Glutamatergic neuron (in vitro differentiated cells): ENCODE measurements around the gene MR1. TPM values are rescaled to one million over a fixed set of nuclear protein-coding genes. Genes with fewer than 3 reads are reported as not detected.

Experiments
- DNase-seq: peaks from one replicate; pipeline ENCODE4 v3.0.0; 2022
- H3K27ac Mint-ChIP-seq: one replicate; pipeline ENCODE4 v1.8.0; 2020; ENCODE audit warnings: mild to moderate bottlenecking, mixed read lengths, inconsistent platforms; ENCODE audit not compliant: unreplicated experiment
- H3K27me3 Mint-ChIP-seq: one replicate; pipeline ENCODE4 v1.8.0; 2020; ENCODE audit warnings: mild to moderate bottlenecking, moderate library complexity, mixed read lengths, inconsistent platforms; ENCODE audit not compliant: unreplicated experiment
- H3K36me3 Mint-ChIP-seq: one replicate; pipeline ENCODE4 v1.8.0; 2020; ENCODE audit warnings: mild to moderate bottlenecking, mixed read lengths, inconsistent platforms; ENCODE audit not compliant: unreplicated experiment
- H3K4me1 Mint-ChIP-seq: one replicate; pipeline ENCODE4 v1.8.0; 2020; ENCODE audit warnings: mild to moderate bottlenecking, low read depth, mixed read lengths, inconsistent platforms; ENCODE audit not compliant: unreplicated experiment
- H3K4me3 Mint-ChIP-seq: one replicate; pipeline ENCODE4 v1.8.0; 2020; ENCODE audit warnings: mild to moderate bottlenecking, mixed read lengths, inconsistent platforms; ENCODE audit not compliant: unreplicated experiment
- H3K9me3 Mint-ChIP-seq: one replicate; pipeline ENCODE4 v1.8.0; 2020; ENCODE audit warnings: mild to moderate bottlenecking, moderate library complexity, mixed read lengths, inconsistent platforms; ENCODE audit not compliant: unreplicated experiment
- total RNA-seq: library from RNA; stranded (reverse); fragmentation: NEBNext Ultra II Directional; extraction: Animal tissue kit (Norgen Biotek cat#: 25700); gene quantifications from one replicate; pipeline ENCODE4 v1.2.1, GENCODE V29; 2021; ENCODE audit not compliant: unreplicated experiment
- TF ChIP-seq, protein P1 (sequence below): fragments of 200-600 bp; sonication (generic); IDR thresholded peaks from one replicate; pipeline ENCODE4 v1.5.0; 2021; ENCODE audit not compliant: partially characterized antibody, unreplicated experiment

The MR1 gene
- total RNA-seq, 1 donor from 2014 or later, result not detected

DNA sequence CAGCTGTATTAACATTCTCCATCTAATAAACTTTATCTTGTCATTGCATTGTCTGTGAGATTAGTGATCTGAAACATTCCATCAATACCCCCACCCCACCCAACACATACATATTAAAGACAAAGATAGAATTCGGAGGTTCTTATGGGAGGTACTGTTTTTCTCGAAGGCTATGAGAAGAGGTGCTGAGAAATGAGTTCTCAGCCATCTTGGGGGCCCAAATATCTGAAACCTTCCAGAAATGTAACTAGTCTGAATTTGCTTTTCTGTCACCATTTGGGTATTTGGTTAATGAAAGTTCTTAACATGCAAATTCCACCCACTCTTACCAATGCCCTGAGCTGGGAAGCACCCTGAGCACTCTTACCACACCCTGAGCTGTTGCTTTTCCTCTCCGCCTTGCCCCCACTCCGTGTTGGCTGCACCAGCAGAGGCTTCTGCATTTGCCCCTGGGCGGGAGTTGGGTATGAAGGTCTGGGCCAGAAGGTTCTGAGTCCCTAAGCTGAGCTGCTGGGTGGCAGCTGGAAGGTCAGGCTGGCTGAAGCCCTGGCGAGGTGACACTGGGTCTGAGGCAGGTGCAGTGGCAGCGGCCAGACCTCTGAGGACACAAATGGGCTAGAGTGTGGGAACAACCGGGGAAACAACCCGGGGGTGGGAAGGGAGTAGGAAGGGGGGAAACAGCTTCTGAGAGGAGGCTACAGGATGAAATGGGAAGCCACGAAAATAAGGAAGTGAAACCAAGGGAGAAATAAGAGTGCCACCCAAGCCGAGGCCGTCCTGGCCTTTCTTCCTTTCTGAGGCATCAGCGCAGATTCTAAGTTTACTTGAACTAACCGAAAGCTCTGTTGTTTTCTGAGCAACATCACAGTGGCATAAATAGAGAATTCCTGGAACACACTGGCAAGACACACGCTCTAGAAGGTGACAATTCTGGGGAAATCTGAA is 28.4 kb downstream of the MR1 start:
- H3K27ac Mint-ChIP-seq, result no peak overlapping the region
- TF ChIP-seq, protein P1, sequence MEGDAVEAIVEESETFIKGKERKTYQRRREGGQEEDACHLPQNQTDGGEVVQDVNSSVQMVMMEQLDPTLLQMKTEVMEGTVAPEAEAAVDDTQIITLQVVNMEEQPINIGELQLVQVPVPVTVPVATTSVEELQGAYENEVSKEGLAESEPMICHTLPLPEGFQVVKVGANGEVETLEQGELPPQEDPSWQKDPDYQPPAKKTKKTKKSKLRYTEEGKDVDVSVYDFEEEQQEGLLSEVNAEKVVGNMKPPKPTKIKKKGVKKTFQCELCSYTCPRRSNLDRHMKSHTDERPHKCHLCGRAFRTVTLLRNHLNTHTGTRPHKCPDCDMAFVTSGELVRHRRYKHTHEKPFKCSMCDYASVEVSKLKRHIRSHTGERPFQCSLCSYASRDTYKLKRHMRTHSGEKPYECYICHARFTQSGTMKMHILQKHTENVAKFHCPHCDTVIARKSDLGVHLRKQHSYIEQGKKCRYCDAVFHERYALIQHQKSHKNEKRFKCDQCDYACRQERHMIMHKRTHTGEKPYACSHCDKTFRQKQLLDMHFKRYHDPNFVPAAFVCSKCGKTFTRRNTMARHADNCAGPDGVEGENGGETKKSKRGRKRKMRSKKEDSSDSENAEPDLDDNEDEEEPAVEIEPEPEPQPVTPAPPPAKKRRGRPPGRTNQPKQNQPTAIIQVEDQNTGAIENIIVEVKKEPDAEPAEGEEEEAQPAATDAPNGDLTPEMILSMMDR, result no peak
- H3K9me3 Mint-ChIP-seq, result no peaks in the 10 kb centered on the region
- no peaks in the 10 kb centered on the region for H3K27me3 Mint-ChIP-seq
- DNase-seq, result no peak
- peaks cover 9% of the 10 kb centered on the region for H3K36me3 Mint-ChIP-seq
- H3K4me3 Mint-ChIP-seq, result no peak overlapping the region
- peaks cover 17% of the 10 kb centered on the region for H3K4me1 Mint-ChIP-seq

DNA sequence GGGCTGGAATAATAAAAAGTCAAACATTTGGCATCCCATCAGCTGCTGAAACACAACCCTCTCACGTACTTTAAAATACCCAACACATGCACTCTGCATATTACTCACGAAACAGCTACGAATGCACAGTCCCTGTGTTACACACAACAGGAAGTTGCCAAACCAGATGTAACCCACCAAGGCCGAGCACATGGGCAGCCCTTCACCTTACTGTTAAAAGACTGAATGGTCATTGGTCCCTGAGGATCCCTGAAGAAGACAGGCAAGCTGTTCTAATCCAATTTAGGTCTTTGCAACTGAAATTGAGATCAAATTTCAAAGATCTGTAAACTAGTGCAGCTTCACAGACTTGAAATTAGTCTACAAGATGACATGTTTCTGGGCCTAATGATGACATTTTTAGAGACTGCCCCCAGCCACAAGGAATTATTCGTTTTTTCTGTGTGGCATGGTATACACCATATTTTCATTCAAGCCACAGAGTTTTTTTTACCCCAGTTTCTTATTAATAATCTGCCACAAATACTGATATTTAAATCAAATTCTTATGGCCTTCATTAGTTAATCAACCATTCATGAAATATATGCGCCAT is 29.1 kb downstream of the MR1 start:
- TF ChIP-seq, protein P1, result no peak
- no peaks in the 10 kb centered on the region for H3K9me3 Mint-ChIP-seq
- no peak overlapping the region for H3K4me3 Mint-ChIP-seq
- H3K27ac Mint-ChIP-seq, result no peak overlapping the region
- peaks cover 17% of the 10 kb centered on the region for H3K4me1 Mint-ChIP-seq
- H3K27me3 Mint-ChIP-seq, result no peaks in the 10 kb centered on the region
- DNase-seq, result no peak
- peaks cover 9% of the 10 kb centered on the region for H3K36me3 Mint-ChIP-seq

DNA sequence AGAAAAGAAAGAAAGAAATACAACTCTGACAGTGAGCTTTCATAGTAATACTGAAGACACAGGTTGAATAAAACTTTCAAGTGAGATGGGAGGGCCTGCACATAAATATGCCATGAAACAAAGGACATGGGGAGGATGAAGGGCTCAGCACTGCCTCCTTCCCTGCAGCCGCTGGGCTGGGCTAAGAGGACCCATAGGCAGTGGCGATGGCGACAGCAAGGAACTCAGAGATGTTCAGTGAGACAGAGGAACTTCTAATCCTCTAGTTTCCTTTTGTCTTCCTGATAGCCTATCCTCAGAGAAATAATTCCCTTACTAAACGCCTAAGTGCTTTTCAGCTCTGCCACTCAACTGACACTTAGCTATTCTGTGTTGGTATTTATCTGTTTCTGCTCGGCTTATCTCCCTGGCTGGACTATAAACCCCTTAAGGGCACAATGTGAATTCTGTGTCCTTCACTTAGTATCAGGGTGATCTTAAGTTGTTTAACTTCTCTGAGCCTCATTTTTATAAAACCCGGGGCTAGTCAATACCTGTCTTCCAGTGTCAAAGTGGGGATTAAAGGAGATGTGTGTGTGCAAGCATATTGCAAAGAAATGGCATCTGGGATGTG is 30.3 kb downstream of the MR1 start:
- peaks cover 17% of the 10 kb centered on the region for H3K4me1 Mint-ChIP-seq
- H3K36me3 Mint-ChIP-seq, result peaks cover 9% of the 10 kb centered on the region
- no peak for DNase-seq

DNA sequence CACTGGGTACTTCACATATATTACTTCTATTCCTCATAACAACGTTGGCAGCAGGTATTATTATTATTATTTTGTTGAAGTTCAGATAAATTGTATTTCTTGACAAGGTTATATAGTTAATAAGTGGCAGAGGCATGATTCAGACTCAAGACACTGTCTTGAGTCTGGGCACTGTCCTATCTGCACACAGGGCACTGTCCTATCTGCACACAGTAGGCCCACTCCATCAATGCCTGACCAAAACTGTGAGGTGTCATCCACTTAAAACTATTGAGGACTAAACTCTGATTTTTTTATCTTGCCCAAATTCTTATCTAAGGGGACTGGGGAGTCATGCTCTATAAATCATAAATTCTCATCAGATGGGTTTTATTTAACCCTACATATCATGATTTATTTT is 30.9 kb downstream of the MR1 start:
- H3K9me3 Mint-ChIP-seq, result no peaks in the 10 kb centered on the region
- no peak overlapping the region for H3K4me3 Mint-ChIP-seq
- H3K27ac Mint-ChIP-seq, result no peak overlapping the region
- no peak for DNase-seq
- peaks cover 5% of the 10 kb centered on the region for H3K36me3 Mint-ChIP-seq
- H3K27me3 Mint-ChIP-seq, result peaks cover 2% of the 10 kb centered on the region
- peaks cover 17% of the 10 kb centered on the region for H3K4me1 Mint-ChIP-seq
- TF ChIP-seq, protein P1, result no peak

More for the DNA sequence above, 30.3 kb downstream of the MR1 start:
- TF ChIP-seq, protein P1, result no peak
- Mint-ChIP-seq H3K27ac (no peak overlapping the region), H3K9me3 (no peaks in the 10 kb centered on the region), H3K27me3 (peaks cover 2% of the 10 kb centered on the region), H3K4me3 (no peak overlapping the region)
